A549 (cell line): ENCODE measurements around the gene ARMC9. TPM values are rescaled to one million over a fixed set of nuclear protein-coding genes. Genes with fewer than 3 reads are reported as not detected.
"Not testable (repeated sequence)": the region's sequence is repeated elsewhere in the genome, so short reads cannot be mapped to it uniquely, and the experiment has no call there.

Experiments
- ATAC-seq, 2 experiments: fragments of 200-7000 bp in 1 of 2; fragments of >200 bp in 1 of 2; cut with Nextera tagmentation in 1 of 2; cut with Tn5 transposase in 1 of 2; 3 replicates each; pipeline versions ENCODE4 v1.8.0 to v1.9.1; 2018 to 2020; ENCODE audit warnings: mild to moderate bottlenecking in 1 of 2, moderate library complexity in 1 of 2
- CTCF ChIA-PET: fragments of 300-600 bp; sonication (Branson Sonifier 250); formaldehyde crosslinking; extraction: SDS; loops from one replicate; lab custom pipeline; 2021; ENCODE audit warnings: antibody characterized with exemption, inconsistent platforms; lab: Yijun Ruan, JAX
- POLR2A ChIA-PET: fragments of 350-600 bp; formaldehyde crosslinking; extraction: SDS; loops from one replicate; lab custom pipeline; 2021; ENCODE audit warnings: antibody characterized with exemption, inconsistent platforms; lab: Yijun Ruan, JAX
- DNase-seq, 2 experiments: peaks; one replicate each; pipeline versions ENCODE4 v3.0.0 to v3.0.0-alpha.2; 2011 to 2016; ENCODE audit warnings: low read depth in 1 of 2, low spot score in 1 of 2
- FAIRE-seq: peaks from 2 replicates; lab custom pipeline; 2011; peaks lifted over from hg19 to GRCh38; lab: Jason Lieb, UNC
- H3K27ac ChIP-seq, 2 experiments: fragments of >200 bp; sonication (Bioruptor Twin); formaldehyde crosslinking; 3 replicates each; pipeline ENCODE4 v1.5.1; 2016 to 2017
- H3K4me1 ChIP-seq: fragments of >200 bp; sonication (Bioruptor Twin); formaldehyde crosslinking; 3 replicates; pipeline ENCODE4 v1.6.1; 2016
- H3K4me2 ChIP-seq: fragments of >200 bp; sonication (Bioruptor Twin); formaldehyde crosslinking; 3 replicates; pipeline ENCODE4 v1.6.1; 2016
- H3K4me3 ChIP-seq: fragments of >200 bp; sonication (Bioruptor Twin); formaldehyde crosslinking; 3 replicates; pipeline ENCODE4 v1.5.1; 2016
- H3K9me3 ChIP-seq: fragments of >200 bp; sonication (Bioruptor Twin); formaldehyde crosslinking; 3 replicates; pipeline ENCODE4 v1.6.1; 2016
- ATOH8 ChIP-seq: fragments of 250-450 bp; sonication (Bioruptor Pico); IDR thresholded peaks from 2 replicates; pipeline ENCODE4 v1.5.0; 2020; ENCODE audit warnings: low read depth, mild to moderate bottlenecking, moderate library complexity
- CBX8 ChIP-seq: fragments of 200-600 bp; sonication (generic); IDR thresholded peaks from 2 replicates; pipeline ENCODE4 v1.6.1; 2016
- CEBPB ChIP-seq, 2 experiments: fragments of >200 bp in 1 of 2; sonication (Bioruptor Twin) in 1 of 2; formaldehyde crosslinking in 1 of 2; IDR thresholded peaks; 2 replicates each; pipeline ENCODE4 v1.6.1; 2012 to 2016
- EHF ChIP-seq: fragments of 250-450 bp; sonication (Bioruptor Pico); IDR thresholded peaks from 2 replicates; pipeline ENCODE4 v1.5.0; 2020; ENCODE audit warnings: mild to moderate bottlenecking
- ELK1 ChIP-seq: fragments of 150-350 bp; IDR thresholded peaks from 2 replicates; pipeline ENCODE4 v1.6.1; 2014; ENCODE audit warnings: low read depth, mild to moderate bottlenecking, low read length
- FOSL2 ChIP-seq, 2 experiments: fragments of 450-650 bp in 1 of 2; fragments of >200 bp in 1 of 2; sonication (Bioruptor Twin) in 1 of 2; formaldehyde crosslinking; IDR thresholded peaks; 2 replicates each; pipeline versions ENCODE4 v1.5.0 to v1.6.1; 2016 to 2020; ENCODE audit warnings: mild to moderate bottlenecking in 1 of 2, moderate library complexity in 1 of 2
- HDAC2 ChIP-seq: fragments of 200-600 bp; sonication (generic); IDR thresholded peaks from 2 replicates; pipeline ENCODE4 v1.6.1; 2016
- HOXA7 ChIP-seq: fragments of 250-450 bp; sonication (Bioruptor Pico); IDR thresholded peaks from 2 replicates; pipeline ENCODE4 v1.5.0; 2020; ENCODE audit warnings: mild to moderate bottlenecking, moderate library complexity
- KDM1A ChIP-seq: fragments of 200-600 bp; sonication (generic); IDR thresholded peaks from 2 replicates; pipeline ENCODE4 v1.6.1; 2016; ENCODE audit warnings: low read depth, mild to moderate bottlenecking
- MYC ChIP-seq: IDR thresholded peaks from 2 replicates; pipeline ENCODE4 v1.6.1; 2012; ENCODE audit warnings: mild to moderate bottlenecking, inconsistent platforms, low read length, improper control_type of control experiment, borderline replicate concordance
- RAD21 ChIP-seq, 2 experiments: fragments of >200 bp in 1 of 2; sonication (Bioruptor Twin) in 1 of 2; formaldehyde crosslinking in 1 of 2; IDR thresholded peaks in 1 of 2; conservative IDR thresholded peaks in 1 of 2; 2 replicates in 1 of 2; 3 replicates in 1 of 2; pipeline ENCODE4 v1.6.1; 2012 to 2018; ENCODE audit warnings: inconsistent platforms in 1 of 2
- RARB ChIP-seq: fragments of 250-450 bp; sonication (Bioruptor Pico); IDR thresholded peaks from 2 replicates; pipeline ENCODE4 v1.8.0; 2021; ENCODE audit warnings: mild to moderate bottlenecking, moderate library complexity
- RCOR1 ChIP-seq: fragments of 150-350 bp; IDR thresholded peaks from 2 replicates; pipeline ENCODE4 v1.6.1; 2014; ENCODE audit warnings: antibody characterized with exemption, low read length, low read depth
- REST ChIP-seq: fragments of 200-600 bp; sonication (generic); IDR thresholded peaks from 2 replicates; pipeline ENCODE4 v1.6.1; 2016; ENCODE audit warnings: antibody characterized with exemption, mild to moderate bottlenecking, moderate library complexity
- TFCP2L1 ChIP-seq: fragments of 250-450 bp; sonication (Bioruptor Pico); IDR thresholded peaks from 2 replicates; pipeline ENCODE4 v1.5.0; 2021; ENCODE audit warnings: mild to moderate bottlenecking
- ZNF302 ChIP-seq: fragments of 250-450 bp; sonication (Bioruptor Pico); IDR thresholded peaks from 2 replicates; pipeline ENCODE4 v1.9.0; 2021; ENCODE audit warnings: inconsistent platforms, mild to moderate bottlenecking, moderate library complexity
- WGBS: methylation state at CpG from one replicate; pipeline ENCODE4 v1.1.6; 2017; ENCODE audit errors: missing lambda C conversion rate; 5-methylcytosine and 5-hydroxymethylcytosine counted together
- polyA plus RNA-seq, 4 experiments: library from polyadenylated mRNA; depleted of rRNA in 3 of 4; stranded (reverse); fragments of >200 nt; fragmentation: RNase III in 1 of 4; extraction: RNeasy Plus Mini Kit Qiagen cat#74134 plus additional on column Dnase treatment in 1 of 4; gene quantifications; 2 replicates in 3 of 4; 3 replicates in 1 of 4; pipeline ENCODE4 v1.2.3, GENCODE V29; 2011 to 2017

Gene ARMC9
- polyA plus RNA-seq, 2 of the 4 experiments (the other 2 are of a cell fraction): 12.0 to 14.1 TPM

GRCh38 chr2:231373184-231373583 lies 174.8 kb downstream of the ARMC9 start:
- Histone ChIP-seq H3K4me3 (no peak overlapping the region), H3K4me1 (peaks cover 22% of the 10 kb centered on the region), H3K27ac (peak overlapping the region in 1 of 2 experiments; percentile 25; a peak in 2 of 6 replicates), H3K4me2 (no peak overlapping the region), H3K9me3 (no peaks in the 10 kb centered on the region)
- WGBS: 75% methylated on average over 8 of the region's 8 CpGs
- ATAC-seq (peak in 1 of 2 experiments; percentile 13; a peak in 1 of 6 replicates), DNase-seq (peak in 1 of 2 experiments; percentile 36), FAIRE-seq (no peak)
- ChIA-PET CTCF (interaction anchor here (0.7 to 4.3 kb wide), 7 partner anchors 9 to 146 kb away, joined by 3 to 14 read pairs (median 4); no protein-coding TSS in a partner anchor), POLR2A (no interaction called here)
- TF ChIP-seq KDM1A (no peak), RCOR1 (no peak), EHF (no peak)

GRCh38 chr2:231373786-231374349 lies 175.4 kb downstream of the ARMC9 start:
- no peak overlapping the region for H3K4me3 ChIP-seq
- WGBS: 84% methylated on average over 9 of the region's 9 CpGs
- H3K4me1 ChIP-seq: peaks cover 28% of the 10 kb centered on the region
- TF ChIP-seq RARB (CRISPR knock-in tag): no peak
- no peak for TF ChIP-seq MYC
- TF ChIP-seq TFCP2L1 (CRISPR knock-in tag): no peak
- no peak for TF ChIP-seq CBX8
- no peak for TF ChIP-seq REST
- H3K4me2 ChIP-seq: no peak overlapping the region
- FAIRE-seq: no peak
- no peak overlapping the region; a peak in 1 of 6 replicates for H3K27ac ChIP-seq
- H3K9me3 ChIP-seq: no peaks in the 10 kb centered on the region
- ChIA-PET POLR2A (no interaction called here), CTCF (interaction anchor here (0.7 to 4.3 kb wide), 5 partner anchors 19 to 174 kb away, joined by 3 to 14 read pairs (median 5); no protein-coding TSS in a partner anchor)
- no peak for DNase-seq
- no peak for ATAC-seq

GRCh38 chr2:231374771-231375170 lies 176.3 kb downstream of the ARMC9 start:
- TF ChIP-seq HDAC2 (no peak), ZNF302 (CRISPR knock-in tag) (no peak), RAD21 (conservative IDR thresholded peaks at IDR 0.05 in 1 of 2, IDR thresholded peaks at IDR 0.05 in 1 of 2) (no peak), FOSL2 (IDR thresholded peaks at IDR 0.05) (no peak), FOSL2 (CRISPR knock-in tag; IDR thresholded peaks at IDR 0.05) (no peak), HOXA7 (CRISPR knock-in tag) (no peak), CEBPB (IDR thresholded peaks at IDR 0.05) (no peak), ATOH8 (CRISPR knock-in tag) (no peak), ELK1 (no peak)
- 79% methylated on average over 2 of the region's 2 CpGs for WGBS
- Histone ChIP-seq H3K27ac (no peak overlapping the region), H3K4me2 (no peak overlapping the region), H3K9me3 (no peaks in the 10 kb centered on the region), H3K4me1 (peaks cover 36% of the 10 kb centered on the region), H3K4me3 (no peak overlapping the region)
- DNase-seq (no peak), ATAC-seq (no peak), FAIRE-seq (no peak)
- POLR2A ChIA-PET: no interaction called here
- CTCF ChIA-PET: interaction anchor here (0.7 to 4.3 kb wide), 2 partner anchors 37 to 78 kb away, joined by 3 to 14 read pairs; no protein-coding TSS in a partner anchor

- FAIRE-seq, H3K4me2 ChIP-seq, H3K27ac ChIP-seq, DNase-seq, ATAC-seq, CTCF ChIA-PET, H3K9me3 ChIP-seq, POLR2A ChIA-PET, H3K4me3 ChIP-seq: not testable (repeated sequence)
- H3K4me1 ChIP-seq: peaks cover 34% of the 10 kb centered on the region
- 63% methylated on average over 11 of the region's 11 CpGs for WGBS
These were observed 177.7 kb downstream of the ARMC9 start for GRCh38 chr2:231375994-231376615.
